Panc1 (cell line): ENCODE data around the gene YBX1. TPM values are rescaled to one million over a fixed set of nuclear protein-coding genes. Genes with fewer than 3 reads are reported as not detected.

Source experiments
- ATAC-seq: fragments of 200-7000 bp; cut with Tn5 transposase; 2 replicates; pipeline ENCODE4 v1.9.1; 2020; ENCODE audit warnings: mild to moderate bottlenecking, moderate library complexity
- BruUV-seq: library from RNA; stranded (reverse); fragments of 400-500 nt; replicated peaks from 2 replicates; lab custom pipeline; 2021; lab: Mats Ljungman, UMichigan
- CTCF ChIA-PET: fragments of 300-600 bp; sonication (Branson Sonifier 250); formaldehyde crosslinking; loops from one replicate; lab custom pipeline; 2022; ENCODE audit warnings: antibody characterized with exemption; lab: Charles Lee
- POLR2A ChIA-PET: fragments of 300-600 bp; sonication (Branson Sonifier 250); formaldehyde crosslinking; loops from one replicate; lab custom pipeline; 2022; ENCODE audit warnings: antibody characterized with exemption; lab: Charles Lee
- DNase-seq: peaks from one replicate; pipeline ENCODE4 v3.0.0-alpha.2; 2010; ENCODE audit warnings: low read depth, low spot score
- H3K27ac ChIP-seq: 2 replicates; pipeline ENCODE4 v1.5.1; 2011; ENCODE audit warnings: mild to moderate bottlenecking, low read length, inconsistent platforms
- H3K27me3 ChIP-seq: fragments of 200-500 bp; sonication (Bioruptor generic); 2 replicates; pipeline ENCODE4 v1.6.0; 2014; ENCODE audit warnings: low read length, inconsistent platforms; ENCODE audit not compliant: control insufficient read depth, insufficient read depth
- H3K36me3 ChIP-seq: fragments of 200-500 bp; sonication (Bioruptor generic); 2 replicates; pipeline ENCODE4 v1.5.1; 2014; ENCODE audit warnings: inconsistent platforms, mild to moderate bottlenecking, low read length, moderate library complexity; ENCODE audit not compliant: control insufficient read depth, insufficient read depth
- H3K4me1 ChIP-seq: 2 replicates; pipeline ENCODE4 v1.5.1; 2011; ENCODE audit warnings: inconsistent platforms, mild to moderate bottlenecking, low read length, moderate library complexity; ENCODE audit not compliant: control insufficient read depth, insufficient read depth
- H3K4me3 ChIP-seq, 2 experiments: 2 replicates each; pipeline ENCODE4 v1.5.1; 2011 to 2012; ENCODE audit warnings: low read depth in 2 of 2, low read length in 2 of 2, mild to moderate bottlenecking in 2 of 2, inconsistent platforms in 1 of 2, moderate library complexity in 1 of 2
- H3K9me3 ChIP-seq: fragments of 200-500 bp; sonication (Bioruptor generic); 2 replicates; pipeline ENCODE4 v1.5.1; 2014; ENCODE audit warnings: low read depth, mild to moderate bottlenecking, inconsistent platforms, low read length, moderate library complexity; ENCODE audit not compliant: control insufficient read depth, insufficient read depth
- CTCF ChIP-seq: fragments of 450-650 bp; IDR thresholded peaks from 2 replicates; pipeline ENCODE4 v1.5.1; 2017; ENCODE audit warnings: mild to moderate bottlenecking
- POLR2AphosphoS5 ChIP-seq: IDR thresholded peaks from 2 replicates; pipeline ENCODE4 v1.6.1; 2012; ENCODE audit warnings: mild to moderate bottlenecking, low read depth, low read length, moderate library complexity
- REST ChIP-seq, 2 experiments: IDR thresholded peaks; 2 replicates each; pipeline ENCODE4 v1.6.1; 2011 to 2012; ENCODE audit warnings: low read depth in 2 of 2, control low read depth in 1 of 2, low read length in 1 of 2, mild to moderate bottlenecking in 1 of 2, moderate library complexity in 1 of 2; ENCODE audit not compliant: insufficient read depth in 1 of 2
- SIN3A ChIP-seq: IDR thresholded peaks from 2 replicates; pipeline ENCODE4 v1.6.1; 2012; ENCODE audit warnings: low read depth, mild to moderate bottlenecking, low read length, moderate library complexity, borderline replicate concordance; ENCODE audit not compliant: insufficient read depth
- TCF7L2 ChIP-seq: IDR thresholded peaks from 2 replicates; pipeline ENCODE4 v1.6.1; 2011; ENCODE audit warnings: mild to moderate bottlenecking, low read depth, low read length, inconsistent platforms
- in situ Hi-C: cut with HindIII; loops from 2 replicates; pipeline ENCODE4 v1.10.0; 2016; ENCODE audit warnings: low sequenced_read_pairs, low pct_unique_long_range_greater_than_20kb
- intact Hi-C: fragments of 100-400 bp; cut with micrococcal nuclease; formaldehyde crosslinking; loops from one replicate; pipeline ENCODE4 v1.10.0; 2022; ENCODE audit not compliant: unreplicated experiment
- total RNA-seq: library from RNA; stranded (reverse); gene quantifications from one replicate; pipeline ENCODE4 v1.2.1, GENCODE V29; 2021; ENCODE audit not compliant: unreplicated experiment

YBX1 gene
- total RNA-seq, 1 experiment from 2014 or later, result 908 TPM

- intact Hi-C loops (no loop called here), in situ Hi-C loops (no loop called here)
- ATAC-seq, result no peak
- Histone ChIP-seq H3K27me3 (no peaks in the 10 kb centered on the region), H3K36me3 (no peaks in the 10 kb centered on the region), H3K27ac (no peak overlapping the region), H3K4me1 (no peaks in the 10 kb centered on the region; the same call in 1 of the 2 replicates), H3K9me3 (no peaks in the 10 kb centered on the region), H3K4me3 (no peak overlapping the region)
- ChIA-PET CTCF (no interaction called here), POLR2A (no interaction called here)
- no peak for DNase-seq
- TF ChIP-seq POLR2AphosphoS5 (no peak), CTCF (no peak), SIN3A (no peak), REST (IDR thresholded peaks at IDR 0.05; ENCODE audit: insufficient read depth in 1 of 2, low read depth in 2 of 2, low read length in 1 of 2) (no peak), TCF7L2 (no peak)
- BruUV-seq, result no TSS peak
Observed at GRCh38 chr1:42741706-42742105, 59.5 kb downstream of the YBX1 start.

- CTCF ChIA-PET, result no interaction called here
- Histone ChIP-seq H3K4me1 (no peaks in the 10 kb centered on the region; the same call in 1 of the 2 replicates), H3K9me3 (no peaks in the 10 kb centered on the region), H3K27me3 (no peaks in the 10 kb centered on the region), H3K27ac (no peak overlapping the region), H3K4me3 (no peak overlapping the region), H3K36me3 (no peaks in the 10 kb centered on the region)
- no peak for ATAC-seq
- DNase-seq, result no peak
- no peak for TF ChIP-seq CTCF
- no peak for TF ChIP-seq POLR2AphosphoS5
- no peak for TF ChIP-seq TCF7L2
- no peak for TF ChIP-seq SIN3A
- TF ChIP-seq REST (IDR thresholded peaks at IDR 0.05; ENCODE audit: insufficient read depth in 1 of 2, low read depth in 2 of 2, low read length in 1 of 2), result no peak
- POLR2A ChIA-PET, result interaction anchor here (0.5 kb wide), 1 partner anchor 147 kb away, joined by 6 read pairs; no protein-coding TSS in a partner anchor
- intact Hi-C loops, result no loop called here
- in situ Hi-C loops, result no loop called here
- no TSS peak for BruUV-seq
Observed at GRCh38 chr1:42742141-42742540, 59.9 kb downstream of the YBX1 start.
